HepG2 (cell line): Measurements from ENCODE around the gene LRP2. TPM values are rescaled to one million over a fixed set of nuclear protein-coding genes. Genes with fewer than 3 reads are reported as not detected.

ENCODE experiments used
- ATAC-seq: fragments of 200-7000 bp; cut with Tn5 transposase; 3 replicates; pipeline ENCODE4 v1.9.1; 2020; ENCODE audit warnings: mild to moderate bottlenecking, moderate library complexity
- BruUV-seq: library from RNA; stranded (reverse); fragments of 400-500 nt; replicated peaks from 2 replicates; lab custom pipeline; 2021; lab: Mats Ljungman, UMichigan
- CTCF ChIA-PET: fragments of 300-600 bp; formaldehyde crosslinking; extraction: SDS; loops from one replicate; lab custom pipeline; 2021; ENCODE audit warnings: low total read pairs, inconsistent platforms, low intra/inter-chr PET ratio; lab: Yijun Ruan, JAX
- POLR2A ChIA-PET: fragments of 350-600 bp; sonication (Branson Sonifier 250); formaldehyde crosslinking; loops from one replicate; lab custom pipeline; 2020; ENCODE audit warnings: antibody characterized with exemption, inconsistent platforms; lab: Yijun Ruan, JAX
- DNase-seq: peaks from one replicate; pipeline ENCODE4 v3.0.0-alpha.2; 2015; ENCODE audit warnings: low spot score
- FAIRE-seq: peaks from 3 replicates; lab custom pipeline; 2011; peaks lifted over from hg19 to GRCh38; lab: Jason Lieb, UNC
- H2AFZ ChIP-seq: one replicate; pipeline ENCODE4 v1.6.1; 2011; ENCODE audit warnings: low read length, inconsistent platforms
- H3K27ac ChIP-seq: fragments of 300-600 bp; 3 replicates; pipeline ENCODE4 v1.8.0; 2011; ENCODE audit warnings: mixed run types, mild to moderate bottlenecking, mixed read lengths, low read length, inconsistent platforms; ENCODE audit not compliant: insufficient read depth; ENCODE audit errors: extremely low read length
- H3K27me3 ChIP-seq, 2 experiments: fragments of 200-600 bp in 1 of 2; 2 replicates in 1 of 2; 3 replicates in 1 of 2; pipeline versions ENCODE4 v1.6.0 to v1.8.0; 2011; ENCODE audit warnings: low read length in 2 of 2, mild to moderate bottlenecking in 2 of 2, moderate library complexity in 2 of 2, inconsistent platforms in 1 of 2; ENCODE audit not compliant: insufficient read depth in 2 of 2, control insufficient read depth in 1 of 2
- H3K36me3 ChIP-seq, 2 experiments: fragments of 200-600 bp in 1 of 2; replicated peaks in 1 of 2; 2 replicates in 1 of 2; 3 replicates in 1 of 2; pipeline versions ENCODE4 v1.5.1 to v1.8.0; 2011; ENCODE audit warnings: low read length in 2 of 2, inconsistent platforms in 1 of 2; ENCODE audit not compliant: insufficient read depth in 2 of 2, control insufficient read depth in 1 of 2
- H3K4me1 ChIP-seq: 2 replicates; pipeline ENCODE4 v1.5.1; 2012; ENCODE audit warnings: low read length, inconsistent platforms; ENCODE audit not compliant: insufficient read depth
- H3K4me2 ChIP-seq: 2 replicates; pipeline ENCODE4 v1.6.0; 2011; ENCODE audit warnings: low read depth, low read length, inconsistent platforms
- H3K4me3 ChIP-seq, 3 experiments: fragments of 200-600 bp in 1 of 3; sonication (generic), shearing (Covaris generic) in 1 of 3; replicated peaks in 1 of 3; 2 replicates each; pipeline ENCODE4 v1.5.1; 2011 to 2016; ENCODE audit warnings: low read length in 3 of 3, inconsistent platforms in 2 of 3, low read depth in 2 of 3, mild to moderate bottlenecking in 2 of 3, control low read depth in 1 of 3, mixed read lengths in 1 of 3; ENCODE audit not compliant: insufficient read depth in 1 of 3
- H3K79me2 ChIP-seq: one replicate; pipeline ENCODE4 v1.6.1; 2011; ENCODE audit warnings: low read length, inconsistent platforms; ENCODE audit not compliant: insufficient read depth
- H3K9ac ChIP-seq: 2 replicates; pipeline ENCODE4 v1.6.0; 2011; ENCODE audit warnings: mild to moderate bottlenecking, low read depth, low read length, inconsistent platforms; ENCODE audit not compliant: insufficient read depth
- H3K9me3 ChIP-seq: 2 replicates; pipeline ENCODE4 v1.5.1; 2012; ENCODE audit warnings: mild to moderate bottlenecking, low read length
- H4K20me1 ChIP-seq: 2 replicates; pipeline ENCODE4 v1.6.0; 2011; ENCODE audit warnings: inconsistent platforms, mild to moderate bottlenecking, low read length, moderate library complexity; ENCODE audit not compliant: insufficient read depth
- AFF4 ChIP-seq: sonication (generic); formaldehyde crosslinking; IDR thresholded peaks from 2 replicates; pipeline ENCODE4 v1.4.0; 2020; ENCODE audit warnings: missing genetic modification reagents
- NRL ChIP-seq: sonication (generic); formaldehyde crosslinking; IDR thresholded peaks from 2 replicates; pipeline ENCODE4 v1.5.0; 2020; ENCODE audit warnings: missing genetic modification reagents, mild to moderate bottlenecking, moderate library complexity, borderline replicate concordance
- STAT6 ChIP-seq: sonication (generic); formaldehyde crosslinking; IDR thresholded peaks from 2 replicates; pipeline ENCODE4 v1.4.0; 2020; ENCODE audit warnings: missing genetic modification reagents, mild to moderate bottlenecking, borderline replicate concordance
- ZBTB26 ChIP-seq: IDR thresholded peaks from 2 replicates; pipeline ENCODE4 v1.6.1; 2016; ENCODE audit warnings: missing compliant biosample characterization, missing genetic modification reagents, borderline replicate concordance
- ZNF770 ChIP-seq: sonication (generic); formaldehyde crosslinking; IDR thresholded peaks from 2 replicates; pipeline ENCODE4 v1.5.0; 2020; ENCODE audit warnings: mild to moderate bottlenecking, missing genetic modification reagents
- ZNF777 ChIP-seq: sonication (generic); formaldehyde crosslinking; IDR thresholded peaks from 2 replicates; pipeline ENCODE4 v1.4.0; 2020; ENCODE audit warnings: missing genetic modification reagents
- WGBS: methylation state at CpG from one replicate; pipeline ENCODE4 v1.1.6; 2017; ENCODE audit warnings: low lambda C conversion rate; 5-methylcytosine and 5-hydroxymethylcytosine counted together
- in situ Hi-C: cut with HindIII; loops from 2 replicates; pipeline ENCODE4 v1.10.0; 2017; ENCODE audit warnings: low pct_unique_long_range_greater_than_20kb; ENCODE audit not compliant: extremely low pct_ligation_motif_present
- intact Hi-C: fragments of 100-400 bp; cut with micrococcal nuclease; formaldehyde crosslinking; loops from one replicate; pipeline ENCODE4 v1.10.0; 2022; ENCODE audit not compliant: unreplicated experiment
- polyA plus RNA-seq, 8 experiments: library from polyadenylated mRNA; depleted of rRNA in 3 of 8; stranded (reverse) in 7 of 8; unstranded in 1 of 8; fragments of >200 nt; fragmentation: Illumina TruSeq in 4 of 8; extraction: Trizol in 4 of 8; gene quantifications; 2 replicates each; pipeline versions ENCODE4 v1.2.1 to v1.2.3, GENCODE V29; 2011 to 2016; ENCODE audit warnings: low read depth in 4 of 8, missing spikeins in 1 of 8, mixed read lengths in 1 of 8; ENCODE audit not compliant: insufficient read depth in 1 of 8
- total RNA-seq, 5 experiments: library from RNA; depleted of rRNA; stranded (reverse); fragments of >200 nt; fragmentation: Illumina TruSeq; extraction: Trizol; gene quantifications; 2 replicates each; pipeline ENCODE4 v1.2.3, GENCODE V29; 2016; ENCODE audit warnings: low read depth in 1 of 5

LRP2 gene
- total and polyA plus RNA-seq, 2 of the 13 experiments (the other 11 are each of a cell fraction or from before 2014, with no cell fraction given) = 0.03 to 0.15 TPM

- in situ Hi-C loops = no loop called here
- Histone ChIP-seq H3K9ac (no peak overlapping the region), H4K20me1 (no peaks in the 10 kb centered on the region), H3K79me2 (no peaks in the 10 kb centered on the region), H3K27ac (no peak overlapping the region), H2AFZ (no peak overlapping the region), H3K9me3 (no peaks in the 10 kb centered on the region), H3K4me1 (no peaks in the 10 kb centered on the region), H3K4me3 (no peak overlapping the region), H3K4me2 (no peak overlapping the region)
- no peak for ATAC-seq
- no peak for FAIRE-seq
- CTCF ChIA-PET = interaction anchor here (2.2 to 3.2 kb wide), 2 partner anchors 21 to 31 kb away, joined by 19 to 32 read pairs; no protein-coding TSS in a partner anchor
- DNase-seq = no peak
- WGBS = 24% methylated on average over 18 of the region's 18 CpGs
- no TSS peak for BruUV-seq
- TF ChIP-seq ZNF770 (CRISPR knock-in tag) = no peak
- TF ChIP-seq, all 625 proteins: peak for 0
- intact Hi-C loops = no loop called here
- Histone ChIP-seq H3K27me3 (peaks cover 5 to 20% of the 10 kb centered on the region in 2 experiments; a peak in 3 of 5 replicates), H3K36me3 (no peaks in the 10 kb centered on the region)
- POLR2A ChIA-PET = no interaction called here
Observed at GRCh38 chr2:169110916-169111315, 251.4 kb downstream of the LRP2 start.

GRCh38 chr2:169110419-169110818 is 251.9 kb downstream of the LRP2 start:
- no peaks in the 10 kb centered on the region for H3K4me1 ChIP-seq
- POLR2A ChIA-PET = no interaction called here
- TF ChIP-seq NRL = no peak
- TF ChIP-seq ZNF777 (CRISPR knock-in tag) = no peak
- no peak for TF ChIP-seq STAT6
- no peak for TF ChIP-seq ZBTB26 (CRISPR knock-in tag)
- TF ChIP-seq AFF4 = no peak

More at GRCh38 chr2:169110419-169110818, 251.9 kb downstream of the LRP2 start:
- Histone ChIP-seq H3K27me3 (peaks cover 5 to 20% of the 10 kb centered on the region in 2 experiments; a peak in 3 of 5 replicates), H3K27ac (no peak overlapping the region), H2AFZ (no peak overlapping the region), H3K79me2 (no peaks in the 10 kb centered on the region), H3K4me3 (no peak overlapping the region), H3K4me2 (no peak overlapping the region), H4K20me1 (no peaks in the 10 kb centered on the region), H3K9ac (no peak overlapping the region), H3K9me3 (no peaks in the 10 kb centered on the region), H3K36me3 (no peaks in the 10 kb centered on the region)
- 60% methylated on average over 7 of the region's 7 CpGs for WGBS
- ATAC-seq (no peak), FAIRE-seq (no peak), DNase-seq (no peak)
- in situ Hi-C loops (no loop called here), intact Hi-C loops (no loop called here)
- CTCF ChIA-PET = interaction anchor here (1.2 to 3.2 kb wide), 4 partner anchors 21 to 166 kb away, joined by 3 to 32 read pairs (median 11); no protein-coding TSS in a partner anchor
- no TSS peak for BruUV-seq
